ENCODE data around the gene THOC3.
"Not testable (repeated sequence)": the region's sequence is repeated elsewhere in the genome, so short reads cannot be mapped to it uniquely, and the experiment has no call there.

Gene THOC3, protein sequence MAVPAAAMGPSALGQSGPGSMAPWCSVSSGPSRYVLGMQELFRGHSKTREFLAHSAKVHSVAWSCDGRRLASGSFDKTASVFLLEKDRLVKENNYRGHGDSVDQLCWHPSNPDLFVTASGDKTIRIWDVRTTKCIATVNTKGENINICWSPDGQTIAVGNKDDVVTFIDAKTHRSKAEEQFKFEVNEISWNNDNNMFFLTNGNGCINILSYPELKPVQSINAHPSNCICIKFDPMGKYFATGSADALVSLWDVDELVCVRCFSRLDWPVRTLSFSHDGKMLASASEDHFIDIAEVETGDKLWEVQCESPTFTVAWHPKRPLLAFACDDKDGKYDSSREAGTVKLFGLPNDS

DNA sequence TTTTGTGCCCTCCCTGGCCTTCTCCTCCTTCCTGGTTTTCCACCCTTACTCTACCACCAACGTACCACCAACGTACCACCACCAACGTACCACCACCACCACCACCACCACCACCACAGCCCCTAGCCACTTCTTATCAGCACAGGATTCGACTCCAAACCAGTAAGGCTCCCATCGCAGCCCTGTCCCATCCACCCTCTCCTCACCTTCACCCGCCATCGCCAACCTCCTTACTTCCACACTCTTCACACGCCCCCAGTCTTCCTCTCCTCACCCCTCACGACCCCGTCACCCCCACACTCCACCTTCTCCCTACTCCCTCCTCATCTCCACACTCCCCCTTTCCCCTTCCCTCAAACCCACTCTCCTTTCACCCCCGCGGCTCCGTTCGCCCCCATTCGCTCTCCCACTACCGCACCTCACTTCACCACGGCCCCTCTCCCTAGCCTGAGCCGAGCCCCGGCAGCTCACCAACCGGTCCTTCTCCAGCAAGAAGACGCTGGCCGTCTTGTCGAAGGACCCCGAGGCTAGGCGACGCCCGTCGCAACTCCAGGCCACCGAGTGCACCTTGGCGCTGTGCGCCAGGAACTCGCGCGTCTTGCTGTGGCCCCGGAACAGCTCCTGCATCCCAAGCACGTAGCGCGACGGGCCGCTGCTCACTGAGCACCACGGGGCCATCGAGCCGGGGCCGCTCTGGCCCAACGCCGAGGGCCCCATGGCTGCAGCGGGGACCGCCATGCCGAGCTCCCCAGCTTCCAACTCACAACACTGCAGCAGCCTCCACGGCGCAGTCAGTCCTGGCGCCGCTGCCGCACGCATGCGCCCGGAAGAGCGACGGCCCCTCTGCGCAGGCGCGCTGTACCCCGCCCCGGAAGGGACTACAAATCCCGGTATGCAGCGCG lies at the start of gene THOC3:
Gene THOC3 (minus strand): TSS at position 845 of the 902 bp plus-strand sequence. CDS start 107 bp downstream, at position 738.
- in situ Hi-C loops (cut with MboI; ENCODE audit: low sequenced_read_pairs): not testable (repeated sequence)

GRCh38 chr5:176017324-176017723 lies 49.2 kb upstream of the THOC3 start:
- in situ Hi-C loops (cut with MboI; ENCODE audit: low sequenced_read_pairs): not testable (repeated sequence)

- in situ Hi-C loops (cut with MboI; ENCODE audit: low sequenced_read_pairs): not testable (repeated sequence)
These were observed 46.2 kb upstream of the THOC3 start for GRCh38 chr5:176014360-176014759.

DNA sequence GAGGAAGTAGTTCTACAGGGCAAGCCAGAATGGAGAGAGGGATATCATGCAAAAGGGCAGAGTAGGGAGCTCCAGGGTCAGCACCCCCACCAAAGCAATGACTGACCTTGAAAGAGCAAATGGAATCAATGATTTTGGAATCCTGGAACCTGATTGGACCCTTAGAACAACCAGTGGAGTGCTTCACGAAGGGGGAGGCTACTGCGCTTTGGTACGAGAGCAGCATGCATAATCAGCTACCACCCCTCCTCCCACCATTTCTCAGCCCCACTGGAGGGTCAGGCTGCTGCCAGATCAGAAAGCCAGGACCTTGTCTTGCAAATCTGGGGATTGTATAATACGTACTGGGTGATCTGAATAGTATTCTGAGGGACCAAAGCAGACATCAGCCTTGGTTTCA lies 43.0 kb upstream of the THOC3 start:
- in situ Hi-C loops (cut with MboI; ENCODE audit: low sequenced_read_pairs): not testable (repeated sequence)

DNA sequence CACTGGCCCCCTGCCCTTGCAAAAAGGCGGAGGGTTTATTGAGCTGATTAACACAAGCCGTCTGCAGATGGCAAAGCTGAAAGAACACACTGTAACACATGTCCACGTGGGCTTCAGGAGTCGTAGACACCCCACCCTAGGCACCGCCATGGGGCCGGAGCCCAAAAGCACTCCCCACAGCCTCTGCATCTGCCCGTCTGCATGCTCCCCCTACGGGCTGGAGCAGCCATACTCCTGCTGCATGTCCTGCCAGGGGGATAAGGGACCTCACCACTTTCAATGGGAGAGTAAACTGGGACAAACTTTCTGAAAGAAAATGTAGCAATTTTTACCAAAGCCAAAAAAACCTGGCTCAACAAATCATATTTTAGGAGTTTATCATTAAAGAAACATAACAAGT lies 42.1 kb upstream of the THOC3 start:
- in situ Hi-C loops (cut with MboI; ENCODE audit: low sequenced_read_pairs): not testable (repeated sequence)

DNA sequence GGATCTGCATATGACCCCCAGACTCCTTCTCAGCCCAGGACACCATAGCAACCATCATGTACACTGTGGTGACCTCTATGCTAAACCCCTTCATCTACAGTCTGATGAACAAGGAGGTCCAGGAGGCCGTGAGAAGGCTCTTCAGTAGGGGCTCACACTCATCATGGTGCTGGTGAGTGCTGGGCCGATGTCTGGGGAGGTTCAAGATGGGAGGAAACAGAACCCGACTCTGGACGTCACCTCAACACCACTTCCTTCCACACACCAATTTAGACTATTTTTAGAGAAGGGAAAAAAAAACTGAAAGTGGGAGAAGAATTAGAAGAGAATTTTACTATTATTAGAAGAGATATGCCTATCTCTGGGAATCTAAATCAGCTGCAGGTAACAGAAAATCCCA lies 39.1 kb upstream of the THOC3 start:
- in situ Hi-C loops (cut with MboI; ENCODE audit: low sequenced_read_pairs): not testable (repeated sequence)

GRCh38 chr5:176006819-176007218 lies 38.7 kb upstream of the THOC3 start:
- in situ Hi-C loops (cut with MboI; ENCODE audit: low sequenced_read_pairs): not testable (repeated sequence)

DNA sequence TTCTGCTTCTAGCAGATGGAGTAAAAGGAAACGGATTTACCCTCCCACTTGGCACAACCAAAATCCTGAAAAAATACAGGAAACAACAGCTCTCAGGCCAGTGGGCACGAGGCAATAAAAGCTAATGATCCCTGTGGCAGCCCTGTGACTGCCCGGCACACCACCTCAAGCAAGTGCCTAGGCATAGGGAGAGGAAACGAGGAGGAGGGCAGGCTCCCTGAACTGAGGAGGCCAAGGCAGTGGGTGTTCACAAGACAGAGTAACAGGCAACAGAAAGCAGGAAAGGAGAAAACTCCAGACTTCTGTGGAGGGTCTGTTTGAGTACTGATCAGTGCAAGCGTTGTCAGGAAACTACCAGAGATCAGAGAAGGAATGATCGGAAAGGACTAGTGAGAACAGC lies 29.9 kb upstream of the THOC3 start:
- in situ Hi-C loops (cut with MboI; ENCODE audit: low sequenced_read_pairs): not testable (repeated sequence)

DNA sequence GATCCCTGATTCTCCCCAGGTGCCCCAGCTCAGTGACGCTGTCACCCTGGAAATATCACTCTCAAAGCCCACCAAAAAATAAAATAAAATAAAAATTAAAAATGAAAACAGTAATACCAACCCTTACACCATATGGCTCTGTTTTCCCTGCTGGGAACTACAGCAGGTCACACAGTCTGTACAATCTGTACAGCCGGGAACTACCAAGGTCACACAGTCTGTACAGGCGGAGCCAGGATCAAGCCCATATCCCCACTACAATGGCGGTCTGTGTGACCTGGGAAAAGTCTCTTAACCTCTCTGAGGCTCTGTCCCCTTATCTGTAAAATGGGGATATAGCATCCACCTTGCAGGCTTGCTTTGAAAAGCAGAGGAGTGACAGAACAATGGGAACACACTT lies 29.4 kb upstream of the THOC3 start:
- in situ Hi-C loops (cut with MboI; ENCODE audit: low sequenced_read_pairs): not testable (repeated sequence)

DNA sequence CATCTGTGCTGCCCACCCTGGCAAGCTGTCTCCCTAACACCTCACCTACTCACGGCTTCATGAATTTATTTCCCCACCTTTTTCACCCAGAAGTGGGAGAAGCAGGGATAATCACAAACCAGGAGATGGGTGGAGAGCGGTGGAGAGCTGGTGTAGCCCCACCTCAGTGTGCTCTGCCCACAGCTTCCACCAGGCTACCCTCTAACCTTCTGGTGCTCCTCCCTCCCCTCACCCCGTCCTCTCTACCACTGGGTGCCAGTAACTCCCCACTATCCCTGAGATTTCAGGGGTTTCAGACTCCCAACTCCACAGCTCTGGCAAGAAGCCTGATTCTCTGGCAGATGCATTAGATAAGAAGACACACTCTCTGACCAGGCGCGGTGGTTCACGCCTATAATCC lies 28.7 kb upstream of the THOC3 start:
- in situ Hi-C loops (cut with MboI; ENCODE audit: low sequenced_read_pairs): not testable (repeated sequence)

- in situ Hi-C loops (cut with MboI; ENCODE audit: low sequenced_read_pairs): not testable (repeated sequence)
These were observed 27.4 kb upstream of the THOC3 start for GRCh38 chr5:175995506-175995905.

DNA sequence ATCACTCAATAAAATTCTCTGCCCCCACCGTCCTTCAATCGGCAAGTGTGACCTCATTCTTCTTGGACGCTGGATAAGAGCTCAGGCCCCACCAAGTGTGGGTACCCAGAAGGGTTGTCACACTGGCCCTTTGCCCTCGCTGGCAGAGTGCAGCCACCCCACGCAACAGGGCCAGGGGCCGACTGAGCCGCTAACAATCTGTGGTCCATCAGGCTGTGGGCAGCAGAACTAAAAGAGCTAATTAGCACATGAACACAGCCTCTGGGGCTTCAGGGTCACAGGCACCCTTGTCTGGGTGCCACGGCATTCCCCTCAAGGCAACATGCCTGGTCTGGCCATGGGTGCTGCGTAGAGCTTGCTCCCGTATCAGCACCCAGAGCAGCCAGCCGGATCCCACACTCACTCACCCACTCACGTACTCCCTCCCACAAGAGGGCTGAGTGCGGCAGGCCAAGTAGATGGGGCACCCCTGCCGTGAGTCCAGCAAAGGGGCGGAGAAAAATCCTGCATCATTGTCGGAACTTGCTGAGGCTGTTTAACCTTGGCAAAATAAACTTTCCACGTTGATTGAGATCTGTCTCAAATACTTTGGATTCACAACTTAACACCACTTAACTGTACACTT lies 11.4 kb upstream of the THOC3 start:
- in situ Hi-C loops (cut with MboI; ENCODE audit: low sequenced_read_pairs): not testable (repeated sequence)

DNA sequence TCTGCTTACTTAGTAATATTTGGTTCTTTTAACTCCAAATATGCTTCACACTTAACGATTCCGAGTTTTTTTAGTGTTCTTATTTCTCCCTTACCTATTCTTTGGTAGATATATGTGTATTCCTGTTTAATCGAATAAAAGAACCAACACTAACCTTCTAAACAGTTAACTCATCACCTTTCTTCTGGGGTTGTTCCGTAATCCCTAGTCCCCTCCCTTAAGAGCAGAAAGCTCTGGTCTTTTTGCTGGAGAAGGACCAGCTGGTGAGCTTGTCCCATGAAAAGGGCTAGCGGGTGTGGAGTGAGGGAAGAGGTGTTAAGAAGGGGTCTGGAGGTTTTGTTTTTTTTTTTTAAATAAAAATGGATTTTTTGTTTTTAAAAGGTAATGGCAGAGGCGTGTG lies 266 bp upstream of the THOC3 start:
- in situ Hi-C loops (cut with MboI; ENCODE audit: low sequenced_read_pairs): not testable (repeated sequence)

- in situ Hi-C loops (cut with MboI; ENCODE audit: low sequenced_read_pairs): not testable (repeated sequence)
These were observed 5.8 kb downstream of the THOC3 start for GRCh38 chr5:175962329-175962728.

DNA sequence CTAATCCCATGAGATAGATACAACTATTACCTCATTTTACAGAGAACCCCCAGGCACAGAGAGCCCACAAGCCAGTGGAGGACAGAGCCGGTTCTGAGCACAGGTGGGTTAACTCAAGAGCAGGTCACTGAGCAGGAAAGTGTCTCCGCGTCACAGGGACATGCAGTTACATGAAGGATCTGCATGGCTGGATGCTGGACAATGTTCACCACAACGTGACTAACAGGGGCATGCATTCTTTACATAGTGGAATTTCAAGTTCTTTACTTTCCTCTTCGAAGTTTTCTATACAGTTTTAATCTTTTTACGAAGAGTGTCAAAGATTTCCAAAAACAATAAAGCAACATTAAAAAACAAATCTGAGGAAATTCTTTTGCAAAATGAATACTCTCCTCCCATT lies 7.9 kb downstream of the THOC3 start:
- in situ Hi-C loops (cut with MboI; ENCODE audit: low sequenced_read_pairs): not testable (repeated sequence)

GRCh38 chr5:175958515-175958914 lies 9.6 kb downstream of the THOC3 start:
- in situ Hi-C loops (cut with MboI; ENCODE audit: low sequenced_read_pairs): not testable (repeated sequence)

- in situ Hi-C loops (cut with MboI; ENCODE audit: low sequenced_read_pairs): not testable (repeated sequence)
These were observed 14.0 kb downstream of the THOC3 start for GRCh38 chr5:175954107-175954506.

DNA sequence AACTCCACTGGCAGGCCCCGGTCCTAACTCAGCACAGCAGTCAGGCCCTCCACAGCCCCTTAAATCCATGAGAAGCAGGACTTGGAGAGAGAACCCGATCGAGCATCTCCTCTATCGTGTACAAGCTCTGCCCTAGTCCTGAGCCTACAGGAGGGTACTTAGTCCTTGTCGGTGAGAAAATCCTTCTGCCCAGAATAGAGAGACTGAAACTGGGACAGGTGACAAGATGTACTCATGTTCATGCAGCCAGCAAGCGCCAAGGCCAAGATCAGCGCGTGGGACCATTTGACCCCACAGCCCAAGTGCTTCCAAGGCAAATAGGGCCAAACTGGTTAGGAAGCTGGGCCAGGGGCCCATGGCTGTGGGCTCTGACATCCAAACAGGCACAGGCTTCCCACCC lies 15.3 kb downstream of the THOC3 start:
- in situ Hi-C loops (cut with MboI; ENCODE audit: low sequenced_read_pairs): not testable (repeated sequence)

DNA sequence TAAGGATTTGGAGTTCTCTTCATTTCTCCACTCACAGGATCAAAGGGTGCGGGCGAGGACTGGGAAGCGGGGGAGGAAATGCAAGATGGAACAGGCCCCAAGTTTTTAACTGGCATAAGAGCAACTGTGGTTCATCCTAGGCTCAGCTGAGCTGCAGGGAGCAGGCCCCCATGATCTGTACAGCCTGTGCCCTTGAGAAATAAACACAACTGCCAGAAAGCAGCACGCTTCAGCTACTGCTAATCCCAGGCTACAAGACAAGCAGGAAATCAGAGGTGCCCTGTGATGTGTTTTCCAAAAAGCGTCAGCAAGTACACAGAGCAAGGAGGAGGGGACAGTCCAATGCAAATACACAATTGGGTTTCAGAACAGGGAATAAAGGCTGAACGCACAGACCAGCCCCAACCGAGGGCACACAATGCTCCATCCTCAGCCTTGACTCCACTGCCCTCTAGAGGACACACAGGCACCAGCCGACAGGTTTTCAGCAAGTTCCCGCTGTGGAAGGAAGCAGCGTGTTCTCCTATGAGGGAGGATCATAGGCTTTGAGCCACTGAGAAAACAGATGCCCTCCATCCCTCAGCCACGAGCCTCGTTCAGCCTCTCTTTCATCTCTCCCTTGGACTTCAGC lies 16.7 kb downstream of the THOC3 start:
- in situ Hi-C loops (cut with MboI; ENCODE audit: low sequenced_read_pairs): not testable (repeated sequence)

DNA sequence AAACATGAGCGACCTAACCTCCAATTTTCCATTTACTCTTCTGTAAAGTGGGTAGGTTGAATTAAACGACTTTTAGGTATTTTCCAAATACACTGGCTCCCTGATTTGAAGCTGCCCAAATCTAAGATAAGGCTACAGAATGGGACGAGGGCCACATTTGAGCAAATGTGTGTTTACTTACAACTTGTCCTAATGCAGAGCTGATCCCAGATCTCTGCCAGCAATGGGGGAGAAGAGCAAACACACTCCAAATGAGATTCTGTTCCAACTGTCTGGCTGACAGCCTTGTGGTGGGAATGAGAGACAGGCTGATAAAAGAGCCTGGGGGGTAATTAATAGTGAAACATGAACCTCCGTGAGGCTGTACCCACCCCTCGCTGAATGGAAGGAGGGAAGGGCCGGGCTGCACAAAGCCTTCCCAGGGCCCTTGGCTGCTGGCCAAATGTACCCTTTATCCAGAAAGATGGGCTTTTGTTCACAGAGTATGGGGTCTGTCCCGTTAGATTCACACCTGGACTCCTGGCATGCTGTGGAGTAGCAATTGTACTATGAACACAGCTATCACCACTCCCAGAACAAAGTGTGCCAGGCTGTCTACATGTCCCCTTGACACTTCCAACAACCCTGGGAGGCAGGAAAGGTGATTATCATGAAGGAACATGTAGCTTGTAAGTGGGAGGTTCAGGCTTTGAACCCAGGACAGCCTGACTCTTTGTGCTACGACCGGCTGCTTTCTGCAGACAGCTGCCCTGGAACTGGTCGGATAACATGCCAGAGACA lies 19.6 kb downstream of the THOC3 start:
- in situ Hi-C loops (cut with MboI; ENCODE audit: low sequenced_read_pairs): not testable (repeated sequence)

Measured in HL-60/S4 treated with phorbol 12-myristate 13-acetate at 8.2 ng/mL for 4 days and 3 days (cell line).